HCT116 (cell line): Measurements from ENCODE around the gene MYO7A.

ENCODE experiments used
- POLR2A ChIP-seq: IDR thresholded peaks from 2 replicates; pipeline ENCODE4 v1.7.0; 2011; ENCODE audit warnings: borderline replicate concordance; ENCODE audit not compliant: insufficient read depth, insufficient read length; ENCODE audit errors: extremely low read depth
- TCF7L2 ChIP-seq: IDR thresholded peaks from 2 replicates; pipeline ENCODE4 v1.7.0; 2011; ENCODE audit warnings: borderline replicate concordance, inconsistent platforms; ENCODE audit not compliant: insufficient read depth, insufficient read length; ENCODE audit errors: extremely low read depth
- TF ChIP-seq, protein P1 (sequence below), 3 experiments: fragments of 200-600 bp in 1 of 3; sonication (generic) in 1 of 3; IDR thresholded peaks in 2 of 3; conservative IDR thresholded peaks in 1 of 3; 2 replicates each; pipeline ENCODE4 v1.5.1; 2012 to 2017; ENCODE audit warnings: low read depth in 2 of 3, low read length in 2 of 3, antibody characterized with exemption in 1 of 3, borderline replicate concordance in 1 of 3, control low read depth in 1 of 3, mild to moderate bottlenecking in 1 of 3, mixed read lengths in 1 of 3, mixed run types in 1 of 3, moderate library complexity in 1 of 3; ENCODE audit not compliant: insufficient read depth in 1 of 3

GRCh38 chr11:77179048-77179447 is 51.0 kb downstream of the MYO7A start:
- TF ChIP-seq, protein P1, sequence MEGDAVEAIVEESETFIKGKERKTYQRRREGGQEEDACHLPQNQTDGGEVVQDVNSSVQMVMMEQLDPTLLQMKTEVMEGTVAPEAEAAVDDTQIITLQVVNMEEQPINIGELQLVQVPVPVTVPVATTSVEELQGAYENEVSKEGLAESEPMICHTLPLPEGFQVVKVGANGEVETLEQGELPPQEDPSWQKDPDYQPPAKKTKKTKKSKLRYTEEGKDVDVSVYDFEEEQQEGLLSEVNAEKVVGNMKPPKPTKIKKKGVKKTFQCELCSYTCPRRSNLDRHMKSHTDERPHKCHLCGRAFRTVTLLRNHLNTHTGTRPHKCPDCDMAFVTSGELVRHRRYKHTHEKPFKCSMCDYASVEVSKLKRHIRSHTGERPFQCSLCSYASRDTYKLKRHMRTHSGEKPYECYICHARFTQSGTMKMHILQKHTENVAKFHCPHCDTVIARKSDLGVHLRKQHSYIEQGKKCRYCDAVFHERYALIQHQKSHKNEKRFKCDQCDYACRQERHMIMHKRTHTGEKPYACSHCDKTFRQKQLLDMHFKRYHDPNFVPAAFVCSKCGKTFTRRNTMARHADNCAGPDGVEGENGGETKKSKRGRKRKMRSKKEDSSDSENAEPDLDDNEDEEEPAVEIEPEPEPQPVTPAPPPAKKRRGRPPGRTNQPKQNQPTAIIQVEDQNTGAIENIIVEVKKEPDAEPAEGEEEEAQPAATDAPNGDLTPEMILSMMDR (IDR thresholded peaks at IDR 0.05 in 2 of 3, conservative IDR thresholded peaks at IDR 0.05 in 1 of 3; ENCODE audit: borderline replicate concordance in 1 of 3, insufficient read depth in 1 of 3, low read depth in 2 of 3, low read length in 2 of 3): no peak
- TF ChIP-seq TCF7L2: no peak
- no peak for TF ChIP-seq POLR2A
